GM13976 (cell line): ENCODE results near the gene ZCCHC24.

Experiments
- DNase-seq: peaks from one replicate; pipeline ENCODE4 v3.0.0; 2012; ENCODE audit warnings: low spot score
- in situ Hi-C: fragments of 300-500 bp; cut with MboI; formaldehyde crosslinking; loops from one replicate; pipeline ENCODE4 v1.12.0; 2022; ENCODE audit warnings: low sequenced_read_pairs, mixed read lengths, inconsistent platforms; ENCODE audit not compliant: unreplicated experiment
- TF ChIP-seq, protein P1 (sequence below): IDR thresholded peaks from 2 replicates; pipeline ENCODE4 v1.5.1; 2012; ENCODE audit warnings: borderline replicate concordance, mild to moderate bottlenecking; ENCODE audit not compliant: insufficient read depth; ENCODE audit errors: extremely low read depth, missing control alignments, control extremely low read depth

The ZCCHC24 gene

DNA sequence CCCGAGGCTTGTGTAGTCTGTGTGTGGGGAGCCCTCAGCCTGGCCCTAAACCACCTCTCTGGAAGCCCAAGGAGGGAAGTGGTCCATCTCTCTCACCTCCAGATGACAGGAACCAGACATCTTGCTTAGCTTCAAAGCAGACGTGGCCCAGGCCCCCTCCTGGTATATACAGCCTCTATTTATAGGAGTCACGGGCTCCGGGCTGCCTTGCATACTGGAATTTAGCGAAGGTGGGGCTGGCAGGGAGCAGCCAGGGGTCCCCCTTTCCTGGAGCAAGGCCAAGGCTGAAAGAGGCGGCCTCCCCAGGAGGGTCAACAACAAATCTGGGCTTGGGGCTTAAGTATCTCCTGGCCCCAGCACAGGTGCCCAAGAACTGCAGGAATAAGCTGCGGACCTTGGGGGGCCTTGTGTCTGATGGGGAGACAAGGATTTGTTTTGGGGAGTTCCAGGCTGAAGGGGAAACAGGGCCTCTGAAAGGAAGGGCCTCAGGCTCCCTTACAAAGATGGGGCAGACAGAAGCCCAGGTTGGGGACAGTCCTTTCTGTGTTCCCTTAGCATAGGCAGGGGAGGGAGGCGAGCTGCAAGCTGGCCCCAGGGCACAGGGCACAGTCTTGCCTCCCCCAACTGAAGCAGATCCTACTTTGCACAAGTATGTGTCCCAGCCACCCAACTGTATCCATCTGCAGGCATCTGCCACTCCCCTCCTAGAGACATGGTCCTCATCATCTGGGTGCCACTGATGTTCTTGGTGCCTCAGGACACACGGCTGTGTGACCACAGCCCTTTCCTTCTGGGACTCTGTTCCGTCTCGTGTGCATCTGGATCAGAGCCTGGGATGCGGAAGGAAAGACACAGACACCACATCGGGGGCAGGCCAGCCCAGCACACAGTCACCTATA lies 11.9 kb downstream of the ZCCHC24 start:
- TF ChIP-seq, protein P1, sequence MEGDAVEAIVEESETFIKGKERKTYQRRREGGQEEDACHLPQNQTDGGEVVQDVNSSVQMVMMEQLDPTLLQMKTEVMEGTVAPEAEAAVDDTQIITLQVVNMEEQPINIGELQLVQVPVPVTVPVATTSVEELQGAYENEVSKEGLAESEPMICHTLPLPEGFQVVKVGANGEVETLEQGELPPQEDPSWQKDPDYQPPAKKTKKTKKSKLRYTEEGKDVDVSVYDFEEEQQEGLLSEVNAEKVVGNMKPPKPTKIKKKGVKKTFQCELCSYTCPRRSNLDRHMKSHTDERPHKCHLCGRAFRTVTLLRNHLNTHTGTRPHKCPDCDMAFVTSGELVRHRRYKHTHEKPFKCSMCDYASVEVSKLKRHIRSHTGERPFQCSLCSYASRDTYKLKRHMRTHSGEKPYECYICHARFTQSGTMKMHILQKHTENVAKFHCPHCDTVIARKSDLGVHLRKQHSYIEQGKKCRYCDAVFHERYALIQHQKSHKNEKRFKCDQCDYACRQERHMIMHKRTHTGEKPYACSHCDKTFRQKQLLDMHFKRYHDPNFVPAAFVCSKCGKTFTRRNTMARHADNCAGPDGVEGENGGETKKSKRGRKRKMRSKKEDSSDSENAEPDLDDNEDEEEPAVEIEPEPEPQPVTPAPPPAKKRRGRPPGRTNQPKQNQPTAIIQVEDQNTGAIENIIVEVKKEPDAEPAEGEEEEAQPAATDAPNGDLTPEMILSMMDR: no peak
- in situ Hi-C loops: no loop called here
- DNase-seq: no peak

DNA sequence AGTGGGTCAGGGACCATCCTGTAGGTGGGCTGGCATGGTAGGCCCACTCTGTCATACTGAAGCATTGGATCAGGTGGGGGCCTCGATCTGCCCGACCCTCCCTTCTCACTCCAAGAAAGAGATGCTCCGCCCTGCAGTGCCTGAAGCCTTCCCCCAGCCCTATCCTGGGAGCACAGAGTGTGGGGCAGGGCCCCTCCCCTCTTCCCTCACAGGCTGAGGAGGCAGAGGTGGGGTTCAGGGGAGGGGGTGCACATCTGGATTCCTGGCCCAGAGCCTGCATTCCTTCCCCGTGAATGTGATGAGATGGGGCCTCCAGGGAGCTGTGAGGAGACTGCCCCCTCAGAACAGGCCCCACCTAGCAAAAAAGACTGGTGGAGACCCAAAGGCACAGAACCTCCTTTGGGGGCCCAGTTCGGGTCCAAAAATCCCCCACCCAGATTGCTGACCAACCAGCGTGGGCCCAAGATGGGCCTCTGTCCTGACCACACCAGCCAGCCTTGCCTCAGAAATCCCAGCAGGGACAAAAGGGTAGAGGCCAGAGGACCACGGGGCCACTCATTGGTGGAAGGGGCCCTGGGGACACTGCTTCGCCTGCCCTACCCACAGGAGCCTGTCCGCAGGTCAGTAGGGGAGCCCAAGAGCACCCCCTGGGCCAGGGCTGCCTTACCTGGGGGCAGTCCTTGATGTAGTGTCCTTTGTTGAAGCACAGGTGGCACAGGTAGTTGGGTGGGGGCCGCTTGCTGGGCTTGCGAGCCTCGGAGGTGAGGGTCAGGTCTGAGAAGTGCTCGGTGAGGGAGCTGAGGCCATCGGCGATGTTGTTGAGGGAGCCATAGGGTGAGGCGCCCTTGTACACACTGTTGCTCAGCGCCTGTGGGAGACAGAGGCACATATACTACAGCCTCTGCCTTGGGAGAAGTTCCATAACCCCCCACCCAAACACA lies 13.3 kb downstream of the ZCCHC24 start:
- TF ChIP-seq, protein P1: no peak
- in situ Hi-C loops: no loop called here
- DNase-seq: no peak

DNA sequence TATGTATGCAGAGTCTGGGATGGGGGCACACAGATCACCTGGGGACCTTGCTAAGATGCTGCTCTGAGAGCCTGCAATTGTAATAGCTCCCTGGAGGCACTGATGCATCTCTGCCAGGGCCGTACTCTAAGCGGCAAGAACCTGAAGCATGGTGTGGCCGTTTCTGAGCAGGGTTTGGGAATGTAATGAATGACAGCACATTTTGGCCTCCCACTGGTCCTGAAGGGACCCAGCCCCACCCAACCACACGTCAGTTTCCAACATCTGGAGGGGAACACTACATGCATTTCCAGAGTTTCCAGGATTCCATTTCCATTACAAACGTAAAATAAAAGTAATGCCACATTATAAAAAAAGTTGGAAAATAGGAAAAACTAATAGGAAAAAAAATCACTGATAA lies 14.0 kb downstream of the ZCCHC24 start:
- no peak for DNase-seq
- TF ChIP-seq, protein P1: no peak
- in situ Hi-C loops: no loop called here

DNA sequence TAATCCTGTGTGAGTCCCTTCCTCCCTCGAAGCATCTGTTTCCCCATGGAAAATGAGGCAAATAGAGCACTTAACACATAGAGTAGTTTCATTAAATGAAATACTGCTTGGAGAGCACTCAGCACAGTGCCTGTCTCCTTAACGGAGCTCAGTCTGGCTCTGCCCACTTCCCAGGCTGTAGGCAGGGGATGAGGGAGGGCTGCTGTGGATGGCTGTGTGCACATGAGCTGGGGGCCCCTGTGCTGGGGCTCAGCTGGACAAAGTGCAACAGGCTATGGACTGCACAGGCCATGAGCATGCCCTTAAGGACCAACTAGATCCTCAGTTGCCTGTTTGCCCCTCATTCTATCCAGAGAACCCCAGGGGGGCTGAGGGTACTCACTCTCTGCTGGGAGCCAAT lies 14.5 kb downstream of the ZCCHC24 start:
- no peak for DNase-seq
- TF ChIP-seq, protein P1: no peak
- in situ Hi-C loops: no loop called here

DNA sequence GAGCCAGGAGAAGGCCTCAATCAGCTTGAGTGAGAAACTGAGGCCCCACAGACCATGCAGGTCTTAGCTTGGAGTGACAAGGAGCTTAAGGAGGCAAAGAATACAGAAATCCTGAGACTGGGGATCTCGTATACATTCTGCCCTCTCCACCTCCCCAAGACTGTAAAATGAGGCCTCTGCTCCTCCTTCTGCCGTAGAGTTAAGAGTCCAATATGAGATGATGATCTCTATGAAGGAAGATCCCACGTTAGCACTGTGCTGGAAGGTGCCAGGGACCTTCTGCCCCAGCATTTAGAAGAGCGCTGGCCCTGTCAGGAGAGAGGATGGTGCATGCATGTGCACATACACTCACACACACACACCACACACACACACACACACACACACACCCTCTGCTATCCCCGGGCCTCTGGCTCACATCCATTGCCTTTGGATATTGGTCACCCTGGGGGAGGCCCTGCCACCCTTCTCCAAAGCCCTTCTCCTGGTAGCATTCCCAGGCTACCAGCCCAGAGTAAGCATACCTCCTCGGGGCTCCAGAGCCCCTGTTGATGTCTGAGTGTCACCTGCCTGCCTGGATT lies 15.0 kb downstream of the ZCCHC24 start:
- in situ Hi-C loops: no loop called here
- TF ChIP-seq, protein P1: no peak
- DNase-seq: no peak

DNA sequence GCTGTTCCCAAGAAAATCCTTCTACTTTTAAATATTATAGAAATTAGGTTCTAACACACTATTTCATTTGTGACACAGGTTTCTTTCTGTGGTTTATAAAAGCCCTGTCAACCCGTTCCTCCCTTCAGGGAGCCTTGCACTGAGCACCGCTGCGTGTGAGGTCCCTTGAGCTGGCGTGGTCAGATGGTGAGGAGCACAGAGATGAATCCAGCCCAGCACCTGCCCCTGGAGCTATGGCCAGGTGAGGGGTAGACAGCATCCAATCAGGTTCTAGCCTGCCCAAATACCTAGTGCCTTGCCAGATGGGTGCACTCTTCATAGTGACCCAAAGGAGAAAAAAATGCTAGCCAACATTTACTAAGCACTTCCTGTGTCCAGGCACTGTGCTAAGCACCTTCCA lies 15.7 kb downstream of the ZCCHC24 start:
- TF ChIP-seq, protein P1: no peak
- in situ Hi-C loops: no loop called here
- no peak for DNase-seq
